Mucosa of descending colon (tissue), 3 donors: ENCODE measurements around the gene LIFR. TPM values are rescaled to one million over a fixed set of nuclear protein-coding genes. Genes with fewer than 3 reads are reported as not detected.
A peak's percentile ranks its signal among the peaks of the same experiment; 100 is the strongest.

Source experiments
- ATAC-seq: fragments of 200-7000 bp; cut with Tn5 transposase; one replicate; pipeline ENCODE4 v1.9.1; 2020; ENCODE audit warnings: mild to moderate bottlenecking, moderate library complexity
- DNase-seq, 3 donors: peaks; one replicate each; pipeline ENCODE4 v3.0.0-alpha.2; 2020
- H3K36me3 ChIP-seq: fragments of 200-600 bp; one replicate; pipeline ENCODE4 v1.8.0; 2021; ENCODE audit warnings: low read depth, mild to moderate bottlenecking
- H3K4me1 ChIP-seq: fragments of 200-600 bp; one replicate; pipeline ENCODE4 v1.8.0; 2021; ENCODE audit warnings: low read depth, mild to moderate bottlenecking
- H3K4me3 ChIP-seq: fragments of 200-600 bp; one replicate; pipeline ENCODE4 v1.8.0; 2021; ENCODE audit warnings: mild to moderate bottlenecking
- H3K9me3 ChIP-seq: fragments of 200-600 bp; one replicate; pipeline ENCODE4 v1.8.0; 2021; ENCODE audit warnings: mild to moderate bottlenecking
- intact Hi-C, 2 donors: fragments of 100-400 bp; cut with DNase I in 1 of 2; cut with micrococcal nuclease in 1 of 2; formaldehyde crosslinking; loops; one replicate each; pipeline versions ENCODE4 v1.11.0 to v1.11.1; 2022; cut with DNase I, micrococcal nuclease
- total RNA-seq, 3 donors: library from RNA; stranded (reverse); fragmentation: NEBNext Ultra II Directional in 2 of 3; extraction: Animal tissue kit (Norgen Biotek cat#: 25700) in 2 of 3; gene quantifications; one replicate each; pipeline versions ENCODE4 v1.2.1 to v1.2.4, GENCODE V29; 2021 to 2023
- TF ChIP-seq, protein P1 (sequence below): fragments of 200-600 bp; IDR thresholded peaks from one replicate; pipeline ENCODE4 v1.8.0; 2022; ENCODE audit warnings: antibody characterized with exemption, mild to moderate bottlenecking
- donor health status: DM: no; HTN: no; CAD: no; lungs with moderate emphysema.
- donor health status: DM: no; HTN: no; CAD: no.
- donor health status: DM: no; HTN: yes; CAD: no.

The LIFR gene
- total RNA-seq, 3 donors from 2014 or later, result 9.5 to 28.9 (median 13.1) TPM

DNA sequence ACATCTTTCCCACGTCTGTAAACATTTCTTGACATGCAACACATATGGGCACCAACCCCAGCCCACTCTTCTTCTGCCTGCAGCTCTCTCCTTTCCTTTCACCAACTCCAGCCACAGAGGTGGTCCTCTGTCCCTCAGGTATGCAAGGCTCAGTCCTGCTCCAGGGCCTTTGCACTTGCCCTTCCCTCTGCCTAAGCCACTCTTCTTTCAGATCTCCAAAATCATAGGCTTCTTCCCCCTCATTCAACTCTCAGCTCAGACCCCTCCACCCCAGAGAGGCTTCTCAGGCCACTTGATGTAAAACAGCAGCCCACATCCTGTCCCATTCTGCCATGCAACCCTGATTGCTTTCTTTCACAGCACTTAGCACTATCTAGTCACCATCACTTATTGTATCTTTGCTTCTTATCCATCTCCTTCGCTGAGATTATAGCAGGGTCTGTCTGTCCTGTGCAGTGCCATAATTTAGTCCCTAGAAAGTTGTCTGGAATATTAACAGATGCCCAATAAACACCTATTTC, 3.4 kb downstream of the LIFR start:
- Histone ChIP-seq H3K4me1 (peaks cover 4% of the 10 kb centered on the region), H3K36me3 (no peaks in the 10 kb centered on the region), H3K4me3 (no peak overlapping the region), H3K9me3 (no peaks in the 10 kb centered on the region)
- intact Hi-C loops, result no loop called here
- DNase-seq (no peak), ATAC-seq (no peak)
- TF ChIP-seq, protein P1, sequence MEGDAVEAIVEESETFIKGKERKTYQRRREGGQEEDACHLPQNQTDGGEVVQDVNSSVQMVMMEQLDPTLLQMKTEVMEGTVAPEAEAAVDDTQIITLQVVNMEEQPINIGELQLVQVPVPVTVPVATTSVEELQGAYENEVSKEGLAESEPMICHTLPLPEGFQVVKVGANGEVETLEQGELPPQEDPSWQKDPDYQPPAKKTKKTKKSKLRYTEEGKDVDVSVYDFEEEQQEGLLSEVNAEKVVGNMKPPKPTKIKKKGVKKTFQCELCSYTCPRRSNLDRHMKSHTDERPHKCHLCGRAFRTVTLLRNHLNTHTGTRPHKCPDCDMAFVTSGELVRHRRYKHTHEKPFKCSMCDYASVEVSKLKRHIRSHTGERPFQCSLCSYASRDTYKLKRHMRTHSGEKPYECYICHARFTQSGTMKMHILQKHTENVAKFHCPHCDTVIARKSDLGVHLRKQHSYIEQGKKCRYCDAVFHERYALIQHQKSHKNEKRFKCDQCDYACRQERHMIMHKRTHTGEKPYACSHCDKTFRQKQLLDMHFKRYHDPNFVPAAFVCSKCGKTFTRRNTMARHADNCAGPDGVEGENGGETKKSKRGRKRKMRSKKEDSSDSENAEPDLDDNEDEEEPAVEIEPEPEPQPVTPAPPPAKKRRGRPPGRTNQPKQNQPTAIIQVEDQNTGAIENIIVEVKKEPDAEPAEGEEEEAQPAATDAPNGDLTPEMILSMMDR, result no peak

DNA sequence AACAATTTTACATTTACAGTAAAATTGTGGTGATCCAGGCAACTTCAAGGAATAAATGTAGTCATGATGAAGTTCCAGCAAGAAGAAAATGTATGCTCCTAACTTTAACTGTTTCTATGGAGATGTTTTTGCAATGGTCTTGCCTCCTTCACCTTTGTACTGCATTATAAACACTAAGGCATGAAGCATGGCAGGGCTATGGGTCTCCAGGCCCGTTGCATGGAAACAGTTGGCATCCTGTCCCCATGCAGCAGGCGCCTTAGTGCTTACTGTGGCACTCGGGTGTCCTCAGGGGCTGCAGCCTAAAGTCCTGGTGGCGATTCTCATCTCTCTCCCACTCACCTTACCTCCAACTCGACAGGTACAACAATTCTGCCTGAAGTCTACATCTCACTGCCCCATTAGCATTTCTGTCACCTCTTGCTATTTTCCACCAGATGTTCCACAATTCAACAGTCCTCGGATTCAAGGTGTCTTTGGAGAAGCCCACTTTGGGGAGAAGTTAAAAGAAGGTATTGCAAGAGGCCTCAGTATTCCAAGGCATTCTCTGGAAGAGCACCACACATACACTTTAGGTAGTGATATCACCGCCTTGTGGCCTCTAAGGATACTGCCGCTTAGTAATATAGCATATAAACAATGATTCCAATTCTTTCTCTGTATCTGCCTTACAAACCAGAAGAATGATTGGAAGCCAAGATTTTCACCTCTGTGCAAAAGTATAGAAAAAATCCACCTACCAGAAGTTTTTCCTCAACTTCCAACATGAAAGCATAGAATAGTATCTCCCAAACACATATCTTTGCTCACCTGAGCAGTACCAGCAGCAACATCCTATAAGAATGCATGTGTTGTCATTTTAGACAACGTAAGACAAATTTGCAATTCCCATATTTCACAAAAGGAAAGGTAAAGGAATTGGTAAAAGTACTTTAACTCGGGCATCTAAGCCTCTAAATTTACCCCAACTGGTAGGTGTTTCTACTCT, 5.1 kb downstream of the LIFR start:
- TF ChIP-seq, protein P1, result no peak
- ATAC-seq, result peak; percentile 51
- DNase-seq, result peak in 1 of 3 donors; percentile 23
- no peaks in the 10 kb centered on the region for H3K9me3 ChIP-seq
- no peaks in the 10 kb centered on the region for H3K36me3 ChIP-seq
- H3K4me3 ChIP-seq, result no peak overlapping the region
- H3K4me1 ChIP-seq, result no peaks in the 10 kb centered on the region
- intact Hi-C loops, result no loop called here

DNA sequence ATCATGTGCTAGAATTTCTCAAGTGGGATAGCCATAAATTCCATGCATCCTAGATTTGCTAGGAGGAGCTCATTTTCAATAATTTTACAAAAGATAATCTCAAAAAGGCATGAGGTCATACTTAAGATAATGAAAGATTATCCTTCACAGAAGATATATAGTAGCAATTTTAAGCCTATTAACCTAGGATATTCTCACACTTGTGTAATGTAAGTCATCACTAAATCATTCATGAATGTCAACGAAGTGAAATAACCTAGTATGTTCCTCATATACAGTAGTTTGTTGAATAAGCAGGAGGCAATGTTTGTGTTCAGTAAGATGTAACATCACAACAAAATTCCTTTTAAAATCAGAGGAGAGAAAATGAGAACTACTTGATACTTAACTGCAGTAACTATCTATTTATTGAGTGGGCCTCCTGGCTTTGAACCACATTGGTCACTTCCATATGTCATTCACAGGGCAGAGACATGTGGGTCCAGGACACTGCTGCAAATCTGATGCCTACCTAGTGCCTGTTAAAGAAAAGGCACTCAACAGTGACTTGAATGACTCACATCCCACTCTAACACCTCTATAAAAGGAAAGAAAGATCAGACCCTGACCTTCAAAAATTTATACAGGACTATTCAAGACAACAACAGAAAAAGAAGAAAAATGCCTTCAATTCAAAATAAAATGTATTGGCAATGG, 8.2 kb downstream of the LIFR start:
- DNase-seq (no peak), ATAC-seq (no peak)
- intact Hi-C loops, result no loop called here
- Histone ChIP-seq H3K4me3 (no peak overlapping the region), H3K36me3 (no peaks in the 10 kb centered on the region), H3K9me3 (no peaks in the 10 kb centered on the region), H3K4me1 (no peaks in the 10 kb centered on the region)
- TF ChIP-seq, protein P1, result no peak

DNA sequence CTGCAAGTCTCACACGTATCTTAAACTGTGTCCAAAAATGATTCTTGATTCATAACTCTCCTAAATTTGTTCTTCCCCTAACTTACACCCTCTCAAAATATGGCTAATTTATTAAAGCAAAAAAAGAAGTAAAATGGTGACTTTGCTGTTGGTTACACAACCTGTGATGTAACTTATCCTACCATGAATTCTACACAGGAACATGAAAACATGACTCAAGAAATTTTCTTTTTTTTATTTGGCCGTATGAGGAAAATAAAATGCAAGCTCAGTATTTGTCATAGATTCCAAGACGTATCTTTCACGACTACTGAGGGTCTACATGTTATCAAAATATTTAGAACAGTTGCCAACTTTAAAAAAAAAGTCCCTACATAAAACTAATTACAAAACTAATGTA, 9.2 kb downstream of the LIFR start:
- TF ChIP-seq, protein P1, result no peak
- ATAC-seq (no peak), DNase-seq (no peak)
- no peaks in the 10 kb centered on the region for H3K36me3 ChIP-seq
- H3K4me3 ChIP-seq, result no peak overlapping the region
- H3K4me1 ChIP-seq, result no peaks in the 10 kb centered on the region
- intact Hi-C loops, result no loop called here
- no peaks in the 10 kb centered on the region for H3K9me3 ChIP-seq

DNA sequence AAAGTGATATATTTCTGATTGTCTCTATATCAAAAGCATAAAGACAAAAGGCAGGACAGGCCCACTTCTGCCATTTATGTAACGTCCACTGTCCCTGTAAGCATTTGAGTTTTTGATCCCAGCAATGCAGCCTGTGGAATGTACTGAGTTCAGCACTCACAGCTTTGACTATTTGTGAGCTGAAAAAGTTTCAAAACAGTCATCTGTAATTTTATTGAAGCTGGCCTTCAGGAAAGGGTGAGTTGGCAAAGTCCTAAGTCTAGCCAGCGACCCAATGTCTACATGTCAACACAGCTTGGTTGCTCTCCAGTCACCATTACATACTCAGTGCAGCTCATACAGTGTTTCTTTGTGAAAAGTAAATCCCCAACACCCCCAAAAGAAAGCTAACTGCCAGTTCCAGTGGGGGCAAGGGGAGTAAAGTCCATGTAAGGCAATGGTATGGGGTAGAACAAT, 9.7 kb downstream of the LIFR start:
- no peak for ATAC-seq
- H3K4me3 ChIP-seq, result no peak overlapping the region
- TF ChIP-seq, protein P1, result no peak
- intact Hi-C loops, result no loop called here
- DNase-seq, result no peak
- H3K36me3 ChIP-seq, result no peaks in the 10 kb centered on the region
- no peaks in the 10 kb centered on the region for H3K9me3 ChIP-seq
- H3K4me1 ChIP-seq, result no peaks in the 10 kb centered on the region
